IgD-negative memory B cell (primary cell): ENCODE data around the gene MCHR1. TPM values are rescaled to one million over a fixed set of nuclear protein-coding genes. Genes with fewer than 3 reads are reported as not detected.

Source experiments
- H3K27ac Mint-ChIP-seq, 3 donors: one replicate each; pipeline ENCODE4 v1.8.0; 2020 to 2022; ENCODE audit warnings: mild to moderate bottlenecking in 3 of 3, mixed read lengths in 3 of 3, moderate library complexity in 1 of 3
- H3K27me3 Mint-ChIP-seq: one replicate; pipeline ENCODE4 v1.8.0; 2021; ENCODE audit warnings: mixed read lengths
- H3K36me3 Mint-ChIP-seq: one replicate; pipeline ENCODE4 v1.8.0; 2020; ENCODE audit warnings: mild to moderate bottlenecking, mixed read lengths
- H3K4me1 Mint-ChIP-seq, 3 donors: one replicate each; pipeline ENCODE4 v1.8.0; 2020 to 2022; ENCODE audit warnings: mixed read lengths in 3 of 3, mild to moderate bottlenecking in 1 of 3
- H3K4me3 Mint-ChIP-seq, 4 donors: one replicate each; pipeline ENCODE4 v1.8.0; 2020 to 2022; ENCODE audit warnings: mild to moderate bottlenecking in 4 of 4, mixed read lengths in 4 of 4, moderate library complexity in 3 of 4
- H3K9me3 Mint-ChIP-seq, 3 donors: one replicate each; pipeline ENCODE4 v1.8.0; 2020 to 2021; ENCODE audit warnings: mixed read lengths in 3 of 3, mild to moderate bottlenecking in 1 of 3
- polyA plus RNA-seq: library from polyadenylated mRNA; unstranded; fragments of 300-500 nt; fragmentation: Illumina TruSeq; gene quantifications from one replicate; pipeline ENCODE4 v1.2.3, GENCODE V29; 2021

The MCHR1 gene, protein sequence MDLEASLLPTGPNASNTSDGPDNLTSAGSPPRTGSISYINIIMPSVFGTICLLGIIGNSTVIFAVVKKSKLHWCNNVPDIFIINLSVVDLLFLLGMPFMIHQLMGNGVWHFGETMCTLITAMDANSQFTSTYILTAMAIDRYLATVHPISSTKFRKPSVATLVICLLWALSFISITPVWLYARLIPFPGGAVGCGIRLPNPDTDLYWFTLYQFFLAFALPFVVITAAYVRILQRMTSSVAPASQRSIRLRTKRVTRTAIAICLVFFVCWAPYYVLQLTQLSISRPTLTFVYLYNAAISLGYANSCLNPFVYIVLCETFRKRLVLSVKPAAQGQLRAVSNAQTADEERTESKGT
- polyA plus RNA-seq: not detected

DNA sequence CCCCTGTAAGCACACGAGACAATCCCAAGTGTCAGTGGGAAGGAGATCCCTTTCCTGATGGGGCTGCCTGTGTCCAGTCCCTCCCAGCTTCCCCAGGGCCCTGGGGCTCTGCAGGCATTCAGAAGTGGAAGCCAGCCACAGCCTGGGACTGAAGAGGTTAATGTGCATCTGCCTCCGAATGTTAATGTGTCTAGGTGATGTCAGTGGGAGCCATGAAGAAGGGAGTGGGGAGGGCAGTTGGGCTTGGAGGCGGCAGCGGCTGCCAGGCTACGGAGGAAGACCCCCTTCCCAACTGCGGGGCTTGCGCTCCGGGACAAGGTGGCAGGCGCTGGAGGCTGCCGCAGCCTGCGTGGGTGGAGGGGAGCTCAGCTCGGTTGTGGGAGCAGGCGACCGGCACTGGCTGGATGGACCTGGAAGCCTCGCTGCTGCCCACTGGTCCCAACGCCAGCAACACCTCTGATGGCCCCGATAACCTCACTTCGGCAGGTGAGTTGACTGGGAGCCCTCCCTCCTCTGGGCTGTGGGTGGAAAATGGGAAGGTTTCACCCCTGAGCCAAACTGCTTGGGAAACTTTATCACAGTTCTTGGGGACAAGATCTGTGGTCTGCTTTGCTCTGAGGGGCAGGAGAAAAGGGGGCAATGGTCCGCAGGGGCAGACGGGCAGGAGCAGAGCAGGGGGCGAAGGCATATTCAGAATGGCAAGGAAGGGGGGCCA is at the start of gene MCHR1:
Gene MCHR1, plus strand, starts transcription at position 236 of the 715 bp plus-strand sequence. Its CDS starts 169 bp downstream, at position 405.
- H3K36me3 Mint-ChIP-seq: no peaks in the 10 kb centered on the region
- H3K27me3 Mint-ChIP-seq: peaks cover 20% of the 10 kb centered on the region
- H3K9me3 Mint-ChIP-seq: no peaks in the 10 kb centered on the region
- H3K4me3 Mint-ChIP-seq: peak within 1 kb of the TSS in 1 of 4 donors; percentile 65
- H3K27ac Mint-ChIP-seq: peak within 1 kb of the TSS in 1 of 3 donors; percentile 80
- H3K4me1 Mint-ChIP-seq: peaks cover 0 to 6% (median 5%) of the 10 kb centered on the region in 3 donors

DNA sequence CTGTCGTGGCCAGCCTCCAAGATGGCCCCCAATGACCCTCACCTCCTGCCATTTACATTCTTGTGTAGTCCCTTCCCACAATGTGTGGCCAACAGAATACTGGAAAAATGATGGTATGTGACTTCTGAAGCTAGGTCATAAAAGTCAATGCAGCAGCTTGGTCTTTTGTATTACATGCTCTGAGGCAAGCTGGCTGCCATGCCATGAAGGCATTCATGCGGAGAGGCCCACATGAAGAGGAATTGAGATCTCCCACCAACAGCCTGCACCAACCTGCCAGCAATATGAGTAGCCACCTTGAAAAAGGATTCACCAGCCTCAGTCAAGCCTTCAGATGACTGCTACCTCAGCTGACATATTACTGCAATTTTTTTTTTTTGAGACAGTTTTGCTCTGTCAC is 47.4 kb upstream of the MCHR1 start:
- H3K9me3 Mint-ChIP-seq: no peaks in the 10 kb centered on the region
- peaks cover 44 to 52% (median 45%) of the 10 kb centered on the region in 3 donors for H3K4me1 Mint-ChIP-seq
- H3K27me3 Mint-ChIP-seq: no peaks in the 10 kb centered on the region
- H3K4me3 Mint-ChIP-seq: no peak overlapping the region
- no peak overlapping the region for H3K27ac Mint-ChIP-seq
- H3K36me3 Mint-ChIP-seq: peaks cover 1% of the 10 kb centered on the region

DNA sequence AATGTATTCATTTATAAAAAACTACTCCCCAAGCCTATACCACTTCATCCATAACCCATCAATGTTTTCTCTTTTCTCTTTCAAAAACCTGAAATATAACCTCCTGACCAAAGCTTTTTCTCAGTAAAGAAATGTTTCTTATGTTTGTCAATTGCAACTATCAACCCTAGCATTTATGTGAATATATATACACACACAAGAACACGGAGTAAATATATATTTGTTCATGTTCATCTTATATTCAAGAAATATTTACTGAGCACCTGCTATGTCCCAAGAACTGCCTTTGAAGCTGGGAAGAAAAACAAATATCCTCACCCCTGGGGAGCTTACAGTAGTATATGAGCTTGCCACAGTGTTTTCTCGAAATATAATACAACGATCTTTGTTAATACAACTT is 46.2 kb upstream of the MCHR1 start:
- no peak overlapping the region for H3K27ac Mint-ChIP-seq
- no peaks in the 10 kb centered on the region for H3K27me3 Mint-ChIP-seq
- peak overlapping the region in 2 of 4 donors; percentile 14 to 63 for H3K4me3 Mint-ChIP-seq
- peaks cover 1% of the 10 kb centered on the region for H3K36me3 Mint-ChIP-seq
- H3K9me3 Mint-ChIP-seq: no peaks in the 10 kb centered on the region
- peaks cover 41 to 48% (median 44%) of the 10 kb centered on the region in 3 donors for H3K4me1 Mint-ChIP-seq

DNA sequence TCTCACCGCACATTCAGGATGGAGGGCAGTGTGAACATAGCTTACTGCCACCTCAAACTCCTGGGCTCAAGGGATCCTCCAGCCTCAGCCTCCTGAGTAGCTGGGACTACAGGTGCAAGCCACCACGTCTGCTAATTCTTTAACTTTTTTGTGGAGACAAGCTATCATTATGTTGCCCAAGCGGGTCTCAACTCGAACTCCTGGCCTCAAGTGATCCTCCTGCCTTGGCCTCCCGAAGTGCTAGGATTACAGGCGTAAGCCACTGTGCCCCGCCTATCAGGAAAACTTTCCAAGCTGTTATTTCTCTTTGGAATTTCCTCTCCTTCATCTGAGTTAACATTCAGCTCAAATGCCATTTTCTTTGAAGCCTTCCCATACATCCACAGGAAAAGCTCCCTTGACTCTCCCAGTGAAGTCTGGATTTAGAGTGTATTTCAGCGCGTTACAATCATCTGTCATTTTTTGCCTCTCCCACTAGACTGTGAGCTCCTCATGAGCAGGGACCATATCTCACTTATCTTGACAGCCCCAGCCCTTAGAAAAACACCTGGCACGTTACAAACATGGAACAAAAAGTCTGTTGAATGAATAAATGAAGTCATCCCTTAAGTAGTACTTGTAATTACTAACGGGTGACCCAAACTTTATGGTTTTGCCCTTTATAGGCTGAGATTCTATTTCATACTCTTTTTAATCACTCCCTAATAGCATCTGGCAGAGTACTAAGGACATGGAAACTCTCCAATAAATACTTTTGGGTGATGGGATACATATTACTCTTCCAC is 45.0 kb upstream of the MCHR1 start:
- peak overlapping the region in 2 of 3 donors; percentile 1 to 81 for H3K27ac Mint-ChIP-seq
- no peaks in the 10 kb centered on the region for H3K9me3 Mint-ChIP-seq
- H3K27me3 Mint-ChIP-seq: no peaks in the 10 kb centered on the region
- H3K36me3 Mint-ChIP-seq: peaks cover 1% of the 10 kb centered on the region
- peaks cover 31 to 38% (median 36%) of the 10 kb centered on the region in 3 donors for H3K4me1 Mint-ChIP-seq
- H3K4me3 Mint-ChIP-seq: peak overlapping the region in 3 of 4 donors; percentile 1 to 90 (median 63)

DNA sequence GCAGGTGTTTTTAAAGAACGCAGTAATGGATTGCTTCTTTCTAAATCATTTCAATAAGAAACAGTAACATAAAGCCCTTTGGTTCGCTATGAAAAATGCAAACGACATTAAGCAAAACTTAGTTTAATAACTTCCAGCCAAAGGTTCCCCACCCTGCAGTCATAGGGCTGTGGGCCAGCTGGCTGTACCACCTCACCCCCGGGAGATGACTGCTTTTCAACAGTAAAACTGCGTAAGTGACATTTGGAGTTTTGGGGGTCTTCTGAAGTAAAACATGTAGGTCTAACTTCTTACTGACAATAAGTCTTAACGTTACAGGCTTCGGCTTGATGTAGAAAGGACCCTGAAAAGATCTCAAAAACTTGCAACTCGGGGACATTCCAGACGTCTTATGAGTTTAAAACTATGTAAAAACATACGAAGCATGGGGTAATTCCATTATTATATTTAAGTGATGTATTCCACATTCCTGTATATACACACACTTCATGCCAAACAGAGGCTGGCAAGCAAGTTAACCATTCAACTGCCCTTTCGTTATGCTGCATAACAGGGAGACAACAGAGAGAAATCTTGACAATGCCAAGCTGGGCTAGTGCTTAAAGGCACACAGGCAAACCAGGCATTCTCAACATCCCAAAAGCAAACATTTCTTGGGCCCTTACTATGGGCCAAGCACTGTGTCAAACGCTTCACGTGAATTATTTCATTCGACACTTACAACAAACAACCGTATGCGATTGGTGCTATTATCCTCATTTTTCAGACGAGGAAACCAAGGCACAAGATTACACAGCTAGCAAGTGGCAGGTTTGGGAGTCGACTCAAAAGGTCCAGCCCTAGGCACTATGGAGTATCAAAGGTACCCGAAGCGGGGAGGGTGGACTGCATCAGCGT is 44.0 kb upstream of the MCHR1 start:
- peak overlapping the region; percentile 90 to 97 (median 93) for H3K4me3 Mint-ChIP-seq
- peaks cover 31 to 36% (median 35%) of the 10 kb centered on the region in 3 donors for H3K4me1 Mint-ChIP-seq
- no peaks in the 10 kb centered on the region for H3K9me3 Mint-ChIP-seq
- H3K27ac Mint-ChIP-seq: peak overlapping the region; percentile 62 to 88 (median 81)
- H3K27me3 Mint-ChIP-seq: no peaks in the 10 kb centered on the region
- peaks cover 1% of the 10 kb centered on the region for H3K36me3 Mint-ChIP-seq

DNA sequence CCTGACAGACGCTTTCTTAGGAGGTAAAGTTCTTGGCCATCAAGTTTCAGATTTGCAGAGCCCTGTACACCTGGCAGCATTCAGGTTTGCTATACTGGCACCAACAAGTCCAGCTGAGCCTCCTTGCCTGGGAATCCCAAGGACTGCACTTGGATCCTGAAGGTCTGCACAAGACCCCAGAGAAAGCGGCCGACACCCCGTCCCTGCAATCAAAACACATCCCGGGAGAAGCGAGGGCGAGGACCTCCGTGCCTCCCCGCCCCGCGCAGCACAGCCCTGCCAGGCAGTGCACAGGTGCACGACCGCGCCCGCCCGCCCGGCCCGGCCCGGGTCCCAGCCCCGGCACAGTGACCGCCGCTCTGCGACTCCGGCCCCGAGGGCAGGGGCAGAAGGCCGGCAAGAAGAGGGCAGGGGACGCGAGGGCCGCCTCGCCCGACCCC is 43.3 kb upstream of the MCHR1 start:
- peak overlapping the region; percentile 62 to 88 (median 81) for H3K27ac Mint-ChIP-seq
- peak overlapping the region; percentile 90 to 97 (median 93) for H3K4me3 Mint-ChIP-seq
- no peaks in the 10 kb centered on the region for H3K9me3 Mint-ChIP-seq
- H3K36me3 Mint-ChIP-seq: peaks cover 1% of the 10 kb centered on the region
- peaks cover 29 to 35% (median 35%) of the 10 kb centered on the region in 3 donors for H3K4me1 Mint-ChIP-seq
- H3K27me3 Mint-ChIP-seq: no peaks in the 10 kb centered on the region

DNA sequence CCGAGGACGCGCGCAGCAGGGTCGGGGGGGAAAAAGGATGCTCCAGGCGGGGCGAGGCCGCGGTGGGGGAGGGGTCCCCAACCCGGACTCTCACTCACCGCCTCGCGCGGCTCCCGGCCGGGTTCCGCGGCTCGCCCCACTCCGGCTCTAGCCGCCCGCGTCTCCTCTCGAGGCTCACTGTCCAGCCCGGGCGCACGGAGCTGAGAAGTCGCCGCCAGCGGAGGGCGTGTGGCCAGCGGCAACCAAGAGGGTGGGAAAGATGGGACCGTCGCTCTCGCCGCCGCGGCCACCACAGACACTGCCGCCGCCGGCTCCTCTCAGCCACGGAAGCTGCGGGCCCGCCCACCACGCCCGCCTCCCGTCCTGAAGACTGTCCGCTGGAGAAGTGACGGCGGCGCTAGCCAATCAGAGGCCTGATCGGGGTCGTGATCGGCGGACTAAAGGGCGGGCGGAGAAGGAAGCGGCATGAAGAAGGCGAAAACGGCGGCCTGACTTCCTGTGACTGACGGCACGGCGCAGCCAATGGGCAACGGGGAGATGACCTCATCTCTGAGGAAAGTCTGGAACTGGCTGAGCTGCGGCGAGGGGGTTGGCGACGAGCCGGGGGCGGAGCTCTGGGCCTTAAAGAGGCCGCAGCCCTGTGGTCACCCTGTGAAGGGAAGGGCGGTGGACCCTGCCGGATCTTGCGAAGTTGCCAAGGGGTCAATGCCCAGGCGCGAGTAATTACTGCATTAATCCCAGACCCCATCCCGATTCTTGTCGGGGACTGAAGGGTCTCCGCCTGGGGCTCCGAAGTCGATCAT is 42.7 kb upstream of the MCHR1 start, which contains the start of gene MRTFA:
Gene MRTFA, minus strand, starts transcription at position 340 of the 803 bp plus-strand sequence.
- peak within 1 kb of the TSS; percentile 81 to 96 (median 95) for H3K27ac Mint-ChIP-seq
- H3K4me3 Mint-ChIP-seq: peak within 1 kb of the TSS; percentile 90 to 98 (median 95)
- H3K4me1 Mint-ChIP-seq: peaks cover 23 to 30% (median 29%) of the 10 kb centered on the region in 3 donors
- H3K9me3 Mint-ChIP-seq: no peaks in the 10 kb centered on the region
- H3K27me3 Mint-ChIP-seq: no peaks in the 10 kb centered on the region
- peaks cover 1% of the 10 kb centered on the region for H3K36me3 Mint-ChIP-seq

DNA sequence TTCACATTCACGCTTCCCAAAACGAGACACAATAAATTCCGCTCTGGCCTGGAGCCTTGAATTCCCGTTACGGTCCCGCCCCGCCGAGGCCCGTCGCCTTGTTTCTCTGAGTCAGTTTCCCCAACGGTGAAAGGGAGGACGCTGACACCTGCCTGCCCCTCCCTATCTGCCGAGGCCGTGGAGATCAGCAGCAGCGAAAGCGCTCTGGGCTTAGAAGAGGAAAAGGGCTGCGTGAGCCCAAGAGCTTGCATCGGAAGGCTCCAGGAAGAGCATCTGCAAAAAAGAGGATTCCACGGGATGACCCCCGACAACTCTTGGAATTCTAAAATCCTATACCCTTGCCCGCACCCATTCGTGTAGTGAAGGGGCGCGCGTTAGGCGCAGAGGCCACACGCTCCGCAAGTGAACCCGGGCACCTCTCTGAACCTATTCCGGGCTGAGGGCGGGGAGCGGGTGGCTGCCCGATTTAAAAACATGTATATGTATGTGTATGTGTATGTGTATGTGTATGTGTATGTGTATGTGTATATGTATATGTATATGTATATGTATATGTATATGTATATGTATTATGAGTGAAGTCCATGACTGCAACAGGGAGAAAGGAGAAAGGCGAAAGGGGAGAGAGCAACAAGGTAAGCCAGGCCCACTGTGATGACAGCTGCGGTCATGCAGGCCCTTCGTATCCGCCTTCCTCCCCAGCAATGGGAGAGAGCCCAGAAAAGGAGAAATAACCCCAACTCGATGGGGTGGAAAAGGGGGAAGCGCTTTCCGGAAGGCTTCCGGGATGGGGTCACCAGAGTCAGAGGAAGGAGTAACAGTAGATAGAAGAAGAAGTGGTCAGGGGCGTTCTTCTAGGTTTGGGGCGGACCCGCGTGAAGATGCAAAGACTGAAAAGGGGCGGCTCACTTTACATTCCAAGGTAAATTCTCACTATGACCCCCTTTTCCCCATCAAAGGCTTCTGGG is 41.8 kb upstream of the MCHR1 start:
- Mint-ChIP-seq H3K4me1 (peaks cover 18 to 26% (median 24%) of the 10 kb centered on the region in 3 donors), H3K27ac (peak overlapping the region; percentile 68 to 96 (median 95)), H3K27me3 (no peaks in the 10 kb centered on the region), H3K9me3 (no peaks in the 10 kb centered on the region), H3K36me3 (peaks cover 1% of the 10 kb centered on the region), H3K4me3 (peak overlapping the region; percentile 90 to 98 (median 95))

DNA sequence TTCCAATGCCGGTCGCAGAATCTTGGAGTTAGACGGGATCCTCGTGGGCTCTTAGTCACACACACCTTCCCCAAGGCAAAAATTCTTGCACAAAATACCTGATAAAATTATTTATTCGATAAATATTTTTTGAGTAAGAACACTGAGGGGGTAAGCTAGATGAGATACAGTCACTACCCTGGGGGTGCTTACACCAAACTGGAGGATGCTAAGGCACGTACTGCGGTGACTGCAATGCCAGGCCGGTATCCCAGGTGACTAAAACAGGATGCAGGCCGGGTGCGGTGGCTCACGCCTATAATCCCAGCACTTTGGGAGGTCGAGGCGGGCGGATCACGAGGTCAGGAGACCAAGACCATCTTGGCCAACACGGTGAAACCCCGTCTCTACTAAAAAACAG is 41.0 kb upstream of the MCHR1 start:
- H3K36me3 Mint-ChIP-seq: peaks cover 2% of the 10 kb centered on the region
- no peaks in the 10 kb centered on the region for H3K9me3 Mint-ChIP-seq
- H3K4me3 Mint-ChIP-seq: peak overlapping the region; percentile 5 to 98 (median 94)
- no peaks in the 10 kb centered on the region for H3K27me3 Mint-ChIP-seq
- H3K27ac Mint-ChIP-seq: peak overlapping the region in 1 of 3 donors; percentile 68
- peaks cover 13 to 23% (median 22%) of the 10 kb centered on the region in 3 donors for H3K4me1 Mint-ChIP-seq

DNA sequence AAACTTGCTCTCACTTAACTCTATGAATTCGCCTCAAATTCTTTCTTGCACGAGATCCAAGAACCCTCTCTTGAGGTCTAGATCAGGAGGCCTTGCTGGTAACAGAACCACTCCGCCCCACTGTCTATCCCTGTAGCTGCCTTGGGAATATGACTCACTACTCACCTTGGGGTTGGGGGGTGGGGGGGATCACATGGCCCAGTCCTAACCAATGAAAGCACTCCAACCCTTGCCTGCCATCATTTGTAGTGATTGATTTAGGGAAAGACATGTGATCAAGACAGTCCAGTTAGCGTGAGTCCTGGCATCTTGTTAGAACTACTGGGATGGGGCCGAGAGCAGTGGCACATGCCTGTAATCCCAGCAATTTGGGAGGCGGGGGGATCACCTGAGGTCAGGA is 38.0 kb upstream of the MCHR1 start:
- peak overlapping the region in 1 of 4 donors; percentile 21 for H3K4me3 Mint-ChIP-seq
- H3K36me3 Mint-ChIP-seq: peaks cover 1% of the 10 kb centered on the region
- peaks cover 6 to 10% (median 9%) of the 10 kb centered on the region in 3 donors for H3K4me1 Mint-ChIP-seq
- H3K27ac Mint-ChIP-seq: no peak overlapping the region
- no peaks in the 10 kb centered on the region for H3K27me3 Mint-ChIP-seq
- H3K9me3 Mint-ChIP-seq: no peaks in the 10 kb centered on the region

DNA sequence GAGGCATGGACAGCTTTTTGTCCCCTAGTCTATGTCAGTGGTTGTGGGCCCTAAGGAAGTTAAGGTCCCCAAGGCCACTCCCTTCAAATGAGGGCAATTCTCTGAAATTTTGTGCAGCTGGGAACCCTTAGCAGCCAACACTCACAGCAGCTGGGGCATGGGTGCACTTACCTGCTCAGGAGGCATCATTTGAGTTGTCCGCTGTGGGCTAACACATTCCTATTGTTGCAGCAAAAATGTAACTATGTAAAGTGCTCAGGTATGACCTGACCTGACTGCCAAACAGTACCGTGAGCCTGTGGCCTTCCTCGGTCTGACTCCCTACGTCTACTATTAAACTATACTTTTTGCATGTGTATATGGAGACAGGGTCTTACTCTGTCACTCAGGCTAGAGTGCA is 37.0 kb upstream of the MCHR1 start:
- peak overlapping the region in 1 of 4 donors; percentile 39 for H3K4me3 Mint-ChIP-seq
- no peak overlapping the region for H3K27ac Mint-ChIP-seq

DNA sequence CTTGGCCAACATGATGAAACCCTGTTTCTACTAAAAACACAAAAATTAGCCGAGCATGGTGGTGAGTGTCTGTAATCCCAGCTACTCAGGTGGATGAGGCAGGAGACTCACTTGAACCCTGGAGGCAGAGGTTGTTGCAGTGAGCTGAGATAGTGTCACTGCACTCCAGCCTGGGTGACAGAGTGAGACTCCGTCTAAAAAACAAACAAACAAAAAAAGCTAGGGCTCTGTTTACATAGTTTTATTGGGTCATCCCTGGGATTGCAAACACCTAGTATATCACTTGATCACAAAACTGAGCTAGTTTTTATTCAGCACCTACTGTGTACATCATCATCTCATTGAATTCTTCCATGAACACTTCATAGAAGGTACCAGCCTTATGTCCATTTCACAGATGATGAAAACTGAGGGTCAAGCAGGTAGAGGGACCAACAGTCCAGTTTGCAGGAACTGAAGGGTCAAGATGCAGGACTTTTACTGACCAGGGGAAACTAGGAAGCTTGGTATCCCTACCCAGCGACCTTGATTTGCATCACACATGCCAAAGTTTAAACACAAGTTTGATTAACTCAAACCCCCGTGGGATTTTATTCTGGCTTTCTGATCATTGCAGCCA is 33.6 kb upstream of the MCHR1 start:
- Mint-ChIP-seq H3K4me1 (peaks cover 11 to 18% (median 14%) of the 10 kb centered on the region in 3 donors), H3K27me3 (no peaks in the 10 kb centered on the region), H3K4me3 (peak overlapping the region in 1 of 4 donors; percentile 63), H3K36me3 (peaks cover 1% of the 10 kb centered on the region), H3K27ac (peak overlapping the region in 1 of 3 donors; percentile 67), H3K9me3 (no peaks in the 10 kb centered on the region)

More for the DNA sequence above, 37.0 kb upstream of the MCHR1 start:
- no peaks in the 10 kb centered on the region for H3K9me3 Mint-ChIP-seq
- H3K36me3 Mint-ChIP-seq: peaks cover 1% of the 10 kb centered on the region
- no peaks in the 10 kb centered on the region for H3K27me3 Mint-ChIP-seq
- H3K4me1 Mint-ChIP-seq: peaks cover 7 to 12% (median 11%) of the 10 kb centered on the region in 3 donors
